Progenitor cell of endocrine pancreas (in vitro differentiated cells): Measurements from ENCODE around the gene RALGPS1. TPM values are rescaled to one million over a fixed set of nuclear protein-coding genes. Genes with fewer than 3 reads are reported as not detected.

Source experiments
- DNase-seq: peaks from one replicate; pipeline ENCODE4 v3.0.0; 2021; ENCODE audit warnings: low spot score; ENCODE audit not compliant: unreplicated experiment
- H3K27ac Mint-ChIP-seq: 2 replicates; pipeline ENCODE4 v1.8.0; 2021; ENCODE audit warnings: mild to moderate bottlenecking, moderate library complexity, mixed read lengths
- H3K27me3 Mint-ChIP-seq: 2 replicates; pipeline ENCODE4 v1.8.0; 2021; ENCODE audit warnings: mixed read lengths
- H3K36me3 Mint-ChIP-seq: 2 replicates; pipeline ENCODE4 v1.8.0; 2022; ENCODE audit warnings: mixed read lengths; ENCODE audit not compliant: insufficient read depth
- H3K4me1 Mint-ChIP-seq: 2 replicates; pipeline ENCODE4 v1.8.0; 2021; ENCODE audit warnings: low read depth, mixed read lengths
- H3K4me3 Mint-ChIP-seq: 2 replicates; pipeline ENCODE4 v1.8.0; 2021; ENCODE audit warnings: low read depth, mild to moderate bottlenecking, moderate library complexity, mixed read lengths
- H3K9me3 Mint-ChIP-seq: 2 replicates; pipeline ENCODE4 v1.8.0; 2021; ENCODE audit warnings: low read depth, mixed read lengths
- total RNA-seq: library from RNA; stranded (reverse); gene quantifications from 2 replicates; pipeline ENCODE4 v1.2.1, GENCODE V29; 2021
- TF ChIP-seq, protein P1 (sequence below): fragments of 200-600 bp; sonication (generic); IDR thresholded peaks from one replicate; pipeline ENCODE4 v1.5.0; 2021; ENCODE audit warnings: antibody characterized with exemption, mild to moderate bottlenecking; ENCODE audit not compliant: unreplicated experiment

The RALGPS1 gene
- total RNA-seq, 1 donor from 2014 or later, result 39.2 TPM

DNA sequence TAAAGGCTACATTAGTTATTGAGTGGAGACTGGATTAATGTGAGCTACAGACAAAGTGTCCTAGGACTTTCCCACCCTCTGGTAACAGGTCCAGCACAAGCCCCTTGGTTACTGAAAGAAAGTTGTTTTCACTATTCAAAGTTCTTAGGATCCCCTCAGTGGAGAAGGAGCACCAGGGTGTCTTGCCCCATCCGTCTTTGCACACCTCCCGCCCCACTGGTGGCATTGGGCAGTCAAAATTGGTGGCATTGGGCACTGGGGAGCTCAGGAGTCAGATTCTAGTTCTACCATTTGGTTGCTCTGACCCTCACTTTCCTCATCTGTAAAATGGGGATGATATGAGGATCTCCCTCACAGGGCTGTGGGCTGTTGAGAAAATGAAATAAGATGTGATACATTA lies 210.2 kb downstream of the RALGPS1 start:
- Mint-ChIP-seq H3K36me3 (no peaks in the 10 kb centered on the region), H3K27ac (no peak overlapping the region), H3K9me3 (no peaks in the 10 kb centered on the region), H3K4me3 (no peak overlapping the region), H3K4me1 (peaks cover 19% of the 10 kb centered on the region), H3K27me3 (peaks cover 42% of the 10 kb centered on the region)
- no peak for DNase-seq
- TF ChIP-seq, protein P1, sequence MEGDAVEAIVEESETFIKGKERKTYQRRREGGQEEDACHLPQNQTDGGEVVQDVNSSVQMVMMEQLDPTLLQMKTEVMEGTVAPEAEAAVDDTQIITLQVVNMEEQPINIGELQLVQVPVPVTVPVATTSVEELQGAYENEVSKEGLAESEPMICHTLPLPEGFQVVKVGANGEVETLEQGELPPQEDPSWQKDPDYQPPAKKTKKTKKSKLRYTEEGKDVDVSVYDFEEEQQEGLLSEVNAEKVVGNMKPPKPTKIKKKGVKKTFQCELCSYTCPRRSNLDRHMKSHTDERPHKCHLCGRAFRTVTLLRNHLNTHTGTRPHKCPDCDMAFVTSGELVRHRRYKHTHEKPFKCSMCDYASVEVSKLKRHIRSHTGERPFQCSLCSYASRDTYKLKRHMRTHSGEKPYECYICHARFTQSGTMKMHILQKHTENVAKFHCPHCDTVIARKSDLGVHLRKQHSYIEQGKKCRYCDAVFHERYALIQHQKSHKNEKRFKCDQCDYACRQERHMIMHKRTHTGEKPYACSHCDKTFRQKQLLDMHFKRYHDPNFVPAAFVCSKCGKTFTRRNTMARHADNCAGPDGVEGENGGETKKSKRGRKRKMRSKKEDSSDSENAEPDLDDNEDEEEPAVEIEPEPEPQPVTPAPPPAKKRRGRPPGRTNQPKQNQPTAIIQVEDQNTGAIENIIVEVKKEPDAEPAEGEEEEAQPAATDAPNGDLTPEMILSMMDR, result no peak

DNA sequence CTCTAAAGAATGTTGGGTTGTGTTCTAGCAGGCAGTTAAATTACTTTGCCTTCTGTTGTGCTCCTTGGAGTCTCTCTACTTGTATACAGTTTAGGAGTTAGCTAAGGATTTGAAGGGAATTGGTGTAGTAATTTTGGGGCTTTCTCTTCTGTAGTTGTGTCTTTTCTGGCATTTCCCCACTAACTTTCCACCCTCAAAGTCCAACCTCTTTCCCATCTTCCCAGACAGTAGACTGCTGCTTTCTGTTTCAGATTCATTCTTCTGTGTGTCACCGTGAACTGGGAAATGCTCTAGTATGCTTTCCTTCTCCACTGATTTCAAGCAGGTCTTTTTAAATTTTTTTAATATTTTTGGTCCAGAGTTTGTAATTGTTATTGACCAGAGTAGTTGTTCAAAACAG lies 212.4 kb downstream of the RALGPS1 start:
- TF ChIP-seq, protein P1, result no peak
- Mint-ChIP-seq H3K27ac (no peak overlapping the region), H3K4me3 (no peak overlapping the region), H3K9me3 (no peaks in the 10 kb centered on the region), H3K27me3 (peaks cover 35% of the 10 kb centered on the region), H3K36me3 (no peaks in the 10 kb centered on the region), H3K4me1 (peaks cover 29% of the 10 kb centered on the region)
- DNase-seq, result no peak

DNA sequence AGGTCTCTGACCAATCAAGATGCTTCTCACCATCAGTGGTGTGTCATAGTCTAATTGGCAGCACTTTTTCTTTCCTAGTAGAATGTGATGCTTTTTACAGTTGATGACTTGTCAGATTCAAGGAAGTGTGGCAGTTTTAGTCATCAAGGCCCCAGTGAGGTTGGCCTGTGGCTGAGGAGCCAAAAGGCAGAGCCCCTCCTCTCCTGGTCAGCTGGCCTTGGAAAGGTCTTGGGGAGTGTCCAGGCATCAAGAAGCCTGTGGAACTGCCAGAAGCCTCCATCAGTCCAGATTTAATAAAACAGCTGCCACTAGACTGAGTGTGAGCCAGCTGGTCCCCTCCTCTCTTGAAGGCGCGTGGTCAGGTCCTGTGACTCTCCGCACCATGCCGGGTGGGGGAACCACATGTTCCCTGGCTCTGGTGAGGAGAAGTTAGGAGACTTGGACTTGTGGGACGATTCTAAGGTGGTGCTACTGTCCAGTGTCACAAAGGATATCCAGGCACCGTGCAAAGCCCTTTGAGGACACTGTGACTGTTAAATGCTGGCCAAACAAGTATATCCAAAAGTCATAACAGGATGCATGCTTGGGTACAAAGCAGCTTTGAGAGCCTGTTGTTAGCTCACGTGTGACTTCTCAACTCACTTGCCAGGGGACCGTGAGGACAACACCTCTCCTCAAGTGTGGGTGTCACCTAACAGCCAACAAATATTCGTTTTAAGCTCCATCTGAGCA lies 213.9 kb downstream of the RALGPS1 start:
- Mint-ChIP-seq H3K36me3 (no peaks in the 10 kb centered on the region), H3K9me3 (no peaks in the 10 kb centered on the region), H3K27ac (no peak overlapping the region), H3K4me3 (no peak overlapping the region), H3K4me1 (peaks cover 31% of the 10 kb centered on the region), H3K27me3 (peaks cover 34% of the 10 kb centered on the region)
- TF ChIP-seq, protein P1, result no peak
- no peak for DNase-seq

DNA sequence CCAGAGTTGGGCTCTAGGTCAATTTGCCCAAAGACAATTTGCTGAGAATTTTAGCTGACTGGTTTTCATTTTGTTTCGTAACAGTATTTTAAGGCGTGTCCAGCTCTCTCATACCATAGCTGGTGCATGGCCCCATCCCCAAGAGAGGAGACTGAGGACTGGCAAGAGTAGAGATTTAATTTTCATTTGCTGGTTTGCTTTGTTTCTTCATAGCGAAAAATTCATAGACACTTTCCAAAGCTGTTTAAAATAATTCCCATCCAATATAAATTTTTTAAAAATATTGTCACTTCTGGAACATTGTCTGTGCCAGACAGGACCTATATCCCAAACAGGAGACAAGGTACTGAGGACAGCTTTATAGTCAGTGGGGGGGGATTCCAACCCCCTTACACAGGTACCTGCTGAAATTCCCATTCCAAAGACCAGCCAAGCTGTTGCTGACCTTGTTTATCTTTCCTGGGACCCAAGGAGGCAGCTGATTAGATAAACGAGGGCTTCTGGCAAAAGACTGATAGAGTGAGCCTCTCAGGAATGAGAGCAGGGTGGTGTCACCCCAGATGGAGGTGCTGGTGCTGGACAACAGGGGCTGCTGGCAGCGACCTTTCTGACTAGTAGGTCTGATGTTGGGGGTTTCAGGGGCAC lies 214.6 kb downstream of the RALGPS1 start:
- no peak for DNase-seq
- peaks cover 37% of the 10 kb centered on the region for H3K4me1 Mint-ChIP-seq
- H3K27ac Mint-ChIP-seq, result no peak overlapping the region
- no peak overlapping the region for H3K4me3 Mint-ChIP-seq
- no peaks in the 10 kb centered on the region for H3K36me3 Mint-ChIP-seq
- TF ChIP-seq, protein P1, result no peak
- H3K9me3 Mint-ChIP-seq, result no peaks in the 10 kb centered on the region
- H3K27me3 Mint-ChIP-seq, result peaks cover 34% of the 10 kb centered on the region

DNA sequence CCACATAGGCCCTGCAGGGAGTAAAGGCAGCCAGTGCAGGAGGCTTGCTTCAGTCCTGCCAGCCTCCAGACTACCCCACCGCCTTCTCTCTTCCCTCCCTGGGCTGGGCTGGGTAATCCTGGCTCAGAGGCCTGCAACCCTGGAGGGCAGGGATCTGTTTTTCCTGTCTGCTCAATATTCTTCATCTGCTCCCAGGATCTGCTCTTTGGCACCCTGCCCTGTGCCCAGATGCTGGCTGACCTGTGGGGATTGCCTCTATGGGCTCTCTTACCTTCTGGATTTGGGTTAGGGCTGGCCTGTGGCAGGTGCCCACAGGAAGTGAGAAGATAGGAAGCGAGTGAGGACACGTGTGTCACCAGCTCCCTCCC lies 215.1 kb downstream of the RALGPS1 start:
- H3K4me1 Mint-ChIP-seq, result peaks cover 37% of the 10 kb centered on the region
- no peak overlapping the region for H3K27ac Mint-ChIP-seq
- H3K9me3 Mint-ChIP-seq, result no peaks in the 10 kb centered on the region
- H3K4me3 Mint-ChIP-seq, result no peak overlapping the region
- DNase-seq, result no peak
- H3K36me3 Mint-ChIP-seq, result no peaks in the 10 kb centered on the region
- TF ChIP-seq, protein P1, result no peak
- H3K27me3 Mint-ChIP-seq, result peaks cover 34% of the 10 kb centered on the region
